ENCODE measurements around the gene KLHDC3.
"Not testable (repeated sequence)": the region's sequence is repeated elsewhere in the genome, so short reads cannot be mapped to it uniquely, and the experiment has no call there.

The KLHDC3 gene

GRCh38 chr6:43029120-43029519, 15.1 kb downstream of the KLHDC3 start:
- DNase-seq (ENCODE audit: low read depth), result no peak

GRCh38 chr6:43032326-43032725, 18.3 kb downstream of the KLHDC3 start:
- DNase-seq (ENCODE audit: low read depth), result no peak

- no peak for DNase-seq (ENCODE audit: low read depth)
These were observed 19.6 kb downstream of the KLHDC3 start for GRCh38 chr6:43033496-43034189.

GRCh38 chr6:43034190-43034525, 20.1 kb downstream of the KLHDC3 start:
- DNase-seq (ENCODE audit: low read depth), result no peak

GRCh38 chr6:43035495-43036194, 21.6 kb downstream of the KLHDC3 start:
- no peak for DNase-seq (ENCODE audit: low read depth)

- DNase-seq (ENCODE audit: low read depth), result no peak
These were observed 22.7 kb downstream of the KLHDC3 start for GRCh38 chr6:43036712-43037111.

GRCh38 chr6:43037197-43037596, 23.1 kb downstream of the KLHDC3 start:
- no peak for DNase-seq (ENCODE audit: low read depth)

GRCh38 chr6:43037706-43038105, 23.7 kb downstream of the KLHDC3 start:
- DNase-seq (ENCODE audit: low read depth), result no peak

GRCh38 chr6:43038727-43039126, 24.7 kb downstream of the KLHDC3 start:
- no peak for DNase-seq (ENCODE audit: low read depth)

- DNase-seq (ENCODE audit: low read depth), result no peak
These were observed 26.7 kb downstream of the KLHDC3 start for GRCh38 chr6:43040542-43041257.

- not testable (repeated sequence) for DNase-seq (ENCODE audit: low read depth)
These were observed 27.4 kb downstream of the KLHDC3 start for GRCh38 chr6:43041475-43041874.

- no peak for DNase-seq (ENCODE audit: low read depth)
These were observed 29.3 kb downstream of the KLHDC3 start for GRCh38 chr6:43043310-43043709.

- DNase-seq (ENCODE audit: low read depth), result no peak
These were observed 31.4 kb downstream of the KLHDC3 start for GRCh38 chr6:43045371-43045930.

GRCh38 chr6:43047998-43048397, 33.9 kb downstream of the KLHDC3 start:
- no peak for DNase-seq (ENCODE audit: low read depth)

GRCh38 chr6:43050981-43051380, 36.9 kb downstream of the KLHDC3 start:
- no peak for DNase-seq (ENCODE audit: low read depth)

GRCh38 chr6:43052225-43052841, 38.3 kb downstream of the KLHDC3 start:
- DNase-seq (ENCODE audit: low read depth), result no peak

- no peak for DNase-seq (ENCODE audit: low read depth)
These were observed 38.9 kb downstream of the KLHDC3 start for GRCh38 chr6:43052842-43053544.

GRCh38 chr6:43053545-43054205, 39.6 kb downstream of the KLHDC3 start, which contains the start of gene CUL7:
Gene CUL7 (minus strand): TSS chr6:43053851. CDS start chr6:43052788, 1,063 bp downstream.
- peak; percentile 91 for DNase-seq (ENCODE audit: low read depth)

GRCh38 chr6:43054206-43054943, 40.3 kb downstream of the KLHDC3 start:
- no peak for DNase-seq (ENCODE audit: low read depth)

- DNase-seq (ENCODE audit: low read depth), result no peak
These were observed 41.9 kb downstream of the KLHDC3 start for GRCh38 chr6:43055966-43056365.

Measured in GM04504 (cell line).